Stimulated activated naive CD4-positive, alpha-beta T cell treated with Interleukin-2 at 50 U/mL for 16 hours (primary cell): ENCODE measurements around the gene CLDN25.

ENCODE experiments used
- DNase-seq: peaks from one replicate; lab custom pipeline; 2025; lab: John Stamatoyannopoulos, UW

The CLDN25 gene

GRCh38 chr11:113808931-113809330 lies 29.3 kb downstream of the CLDN25 start:
- DNase-seq = no peak

GRCh38 chr11:113814181-113814580 lies 34.6 kb downstream of the CLDN25 start:
- DNase-seq = no peak

- no peak for DNase-seq
These were observed 37.6 kb downstream of the CLDN25 start for GRCh38 chr11:113817162-113817561.

- DNase-seq = no peak
These were observed 38.0 kb downstream of the CLDN25 start for GRCh38 chr11:113817626-113818025.

GRCh38 chr11:113818426-113818825 lies 38.8 kb downstream of the CLDN25 start:
- DNase-seq = no peak

GRCh38 chr11:113827477-113827876 lies 47.9 kb downstream of the CLDN25 start:
- DNase-seq = no peak

GRCh38 chr11:113828191-113828590 lies 48.6 kb downstream of the CLDN25 start:
- DNase-seq = no peak

GRCh38 chr11:113829751-113830150 lies 50.2 kb downstream of the CLDN25 start:
- DNase-seq = no peak
